Skeletal muscle tissue (tissue), 4 donors: ENCODE data around the gene HACL1. TPM values are rescaled to one million over a fixed set of nuclear protein-coding genes. Genes with fewer than 3 reads are reported as not detected.

Source experiments
- H3K27ac ChIP-seq: one replicate; pipeline ENCODE4 v1.7.0; 2013; ENCODE audit warnings: mild to moderate bottlenecking, low read depth, low read length, inconsistent platforms
- H3K27me3 ChIP-seq, 3 donors: one replicate each; pipeline ENCODE4 v1.7.0; 2013; ENCODE audit warnings: low read length in 3 of 3; ENCODE audit not compliant: control insufficient read depth in 3 of 3, insufficient read depth in 3 of 3
- H3K36me3 ChIP-seq, 3 donors: one replicate each; pipeline ENCODE4 v1.7.0; 2013; ENCODE audit warnings: low read length in 3 of 3; ENCODE audit not compliant: control insufficient read depth in 3 of 3, insufficient read depth in 3 of 3
- H3K4me1 ChIP-seq, 3 donors: one replicate each; pipeline ENCODE4 v1.7.0; 2013; ENCODE audit warnings: low read length in 3 of 3, mild to moderate bottlenecking in 3 of 3; ENCODE audit not compliant: control insufficient read depth in 3 of 3, insufficient read depth in 3 of 3
- H3K4me3 ChIP-seq, 3 donors: one replicate each; pipeline ENCODE4 v1.7.0; 2013; ENCODE audit warnings: low read length in 3 of 3
- H3K9ac ChIP-seq, 3 donors: one replicate each; pipeline ENCODE4 v1.7.0; 2013; ENCODE audit warnings: low read length in 3 of 3, mild to moderate bottlenecking in 3 of 3, moderate library complexity in 2 of 3, low read depth in 1 of 3
- H3K9me3 ChIP-seq, 3 donors: one replicate each; pipeline ENCODE4 v1.7.0; 2013; ENCODE audit warnings: low read length in 3 of 3; ENCODE audit not compliant: control insufficient read depth in 3 of 3
- total RNA-seq: library from RNA; depleted of rRNA; stranded (reverse); fragments of >200 nt; gene quantifications from one replicate; pipeline ENCODE4 v1.2.3, GENCODE V29; 2014
- donor health status: Osteomylitis.

The HACL1 gene
- total RNA-seq, 1 donor from 2014 or later, result 16.7 TPM

GRCh38 chr3:15563190-15563589 is 38.2 kb downstream of the HACL1 start:
- H3K4me1 ChIP-seq, result no peaks in the 10 kb centered on the region
- no peaks in the 10 kb centered on the region for H3K9me3 ChIP-seq
- H3K27me3 ChIP-seq, result no peaks in the 10 kb centered on the region
- no peak overlapping the region for H3K4me3 ChIP-seq
- peaks cover 35 to 56% (median 49%) of the 10 kb centered on the region in 3 donors for H3K36me3 ChIP-seq
- H3K27ac ChIP-seq, result no peak overlapping the region
- no peak overlapping the region for H3K9ac ChIP-seq

GRCh38 chr3:15562560-15562959 is 38.8 kb downstream of the HACL1 start:
- no peak overlapping the region for H3K4me3 ChIP-seq
- no peak overlapping the region for H3K27ac ChIP-seq
- H3K9me3 ChIP-seq, result no peaks in the 10 kb centered on the region
- no peaks in the 10 kb centered on the region for H3K27me3 ChIP-seq
- no peak overlapping the region for H3K9ac ChIP-seq
- H3K36me3 ChIP-seq, result peaks cover 32 to 49% (median 42%) of the 10 kb centered on the region in 3 donors
- peaks cover 0 to 2% (median 0%) of the 10 kb centered on the region in 3 donors for H3K4me1 ChIP-seq

- Histone ChIP-seq H3K4me3 (no peak overlapping the region), H3K36me3 (peaks cover 15 to 26% (median 22%) of the 10 kb centered on the region in 3 donors), H3K27ac (no peak overlapping the region), H3K9ac (no peak overlapping the region), H3K4me1 (peaks cover 0 to 3% (median 0%) of the 10 kb centered on the region in 3 donors), H3K27me3 (no peaks in the 10 kb centered on the region), H3K9me3 (no peaks in the 10 kb centered on the region)
These were observed 42.8 kb downstream of the HACL1 start for GRCh38 chr3:15558581-15558980.

- H3K36me3 ChIP-seq, result peaks cover 7 to 15% (median 12%) of the 10 kb centered on the region in 3 donors
- no peaks in the 10 kb centered on the region for H3K9me3 ChIP-seq
- H3K27ac ChIP-seq, result no peak overlapping the region
These were observed 43.8 kb downstream of the HACL1 start for GRCh38 chr3:15557511-15557946.

GRCh38 chr3:15556512-15556911 is 44.9 kb downstream of the HACL1 start:
- no peak overlapping the region for H3K27ac ChIP-seq
- no peaks in the 10 kb centered on the region for H3K27me3 ChIP-seq
- no peak overlapping the region for H3K9ac ChIP-seq
- peaks cover 2 to 14% (median 6%) of the 10 kb centered on the region in 3 donors for H3K36me3 ChIP-seq
- no peak overlapping the region for H3K4me3 ChIP-seq
- H3K9me3 ChIP-seq, result no peaks in the 10 kb centered on the region
- H3K4me1 ChIP-seq, result peaks cover 0 to 3% (median 2%) of the 10 kb centered on the region in 3 donors

More at GRCh38 chr3:15557511-15557946, 43.8 kb downstream of the HACL1 start:
- Histone ChIP-seq H3K4me3 (no peak overlapping the region), H3K9ac (no peak overlapping the region), H3K27me3 (no peaks in the 10 kb centered on the region), H3K4me1 (peaks cover 0 to 3% (median 2%) of the 10 kb centered on the region in 3 donors)

GRCh38 chr3:15553749-15554148 is 47.6 kb downstream of the HACL1 start:
- peaks cover 0 to 3% (median 2%) of the 10 kb centered on the region in 3 donors for H3K4me1 ChIP-seq
- no peaks in the 10 kb centered on the region for H3K9me3 ChIP-seq
- peaks cover 0 to 3% (median 0%) of the 10 kb centered on the region in 3 donors for H3K36me3 ChIP-seq
- H3K4me3 ChIP-seq, result no peak overlapping the region
- peak overlapping the region; percentile 11 for H3K27ac ChIP-seq
- no peaks in the 10 kb centered on the region for H3K27me3 ChIP-seq
- H3K9ac ChIP-seq, result no peak overlapping the region

GRCh38 chr3:15551902-15552301 is 49.5 kb downstream of the HACL1 start:
- Histone ChIP-seq H3K9me3 (no peaks in the 10 kb centered on the region), H3K27ac (no peak overlapping the region), H3K27me3 (no peaks in the 10 kb centered on the region), H3K4me1 (peaks cover 0 to 2% (median 0%) of the 10 kb centered on the region in 3 donors), H3K4me3 (no peak overlapping the region), H3K9ac (no peak overlapping the region), H3K36me3 (peaks cover 0 to 3% (median 0%) of the 10 kb centered on the region in 3 donors)

GRCh38 chr3:15549846-15550245 is 51.5 kb downstream of the HACL1 start:
- no peak overlapping the region for H3K4me3 ChIP-seq
- no peak overlapping the region for H3K27ac ChIP-seq
- no peak overlapping the region for H3K9ac ChIP-seq
- peaks cover 0 to 3% (median 0%) of the 10 kb centered on the region in 3 donors for H3K36me3 ChIP-seq
- peaks cover 0 to 2% (median 0%) of the 10 kb centered on the region in 3 donors for H3K4me1 ChIP-seq
- H3K27me3 ChIP-seq, result no peaks in the 10 kb centered on the region
- H3K9me3 ChIP-seq, result no peaks in the 10 kb centered on the region

GRCh38 chr3:15542614-15543013 is 58.8 kb downstream of the HACL1 start:
- H3K4me1 ChIP-seq, result peaks cover 0 to 6% (median 4%) of the 10 kb centered on the region in 3 donors
- H3K27ac ChIP-seq, result no peak overlapping the region
- no peak overlapping the region for H3K9ac ChIP-seq
- H3K27me3 ChIP-seq, result no peaks in the 10 kb centered on the region
- no peaks in the 10 kb centered on the region for H3K36me3 ChIP-seq
- no peaks in the 10 kb centered on the region for H3K9me3 ChIP-seq
- no peak overlapping the region for H3K4me3 ChIP-seq

GRCh38 chr3:15541371-15541770 is 60.0 kb downstream of the HACL1 start:
- Histone ChIP-seq H3K27ac (no peak overlapping the region), H3K36me3 (no peaks in the 10 kb centered on the region), H3K9ac (no peak overlapping the region)

More at GRCh38 chr3:15541371-15541770, 60.0 kb downstream of the HACL1 start:
- Histone ChIP-seq H3K4me3 (no peak overlapping the region), H3K27me3 (no peaks in the 10 kb centered on the region), H3K4me1 (peaks cover 0 to 6% (median 4%) of the 10 kb centered on the region in 3 donors), H3K9me3 (no peaks in the 10 kb centered on the region)
